Loucy (cell line): Measurements from ENCODE around the gene IRAG1.

ENCODE experiments used
- EZH2phosphoT487 ChIP-seq: fragments of 200-600 bp; IDR thresholded peaks from 2 replicates; pipeline ENCODE4 v1.6.1; 2018; ENCODE audit warnings: antibody characterized with exemption, mild to moderate bottlenecking, moderate library complexity, borderline replicate concordance
- TF ChIP-seq, protein P1 (sequence below): fragments of 200-600 bp; sonication (generic); conservative IDR thresholded peaks from 2 replicates; pipeline ENCODE4 v1.5.1; 2014; ENCODE audit warnings: mild to moderate bottlenecking, antibody characterized with exemption, low read length

DNA sequence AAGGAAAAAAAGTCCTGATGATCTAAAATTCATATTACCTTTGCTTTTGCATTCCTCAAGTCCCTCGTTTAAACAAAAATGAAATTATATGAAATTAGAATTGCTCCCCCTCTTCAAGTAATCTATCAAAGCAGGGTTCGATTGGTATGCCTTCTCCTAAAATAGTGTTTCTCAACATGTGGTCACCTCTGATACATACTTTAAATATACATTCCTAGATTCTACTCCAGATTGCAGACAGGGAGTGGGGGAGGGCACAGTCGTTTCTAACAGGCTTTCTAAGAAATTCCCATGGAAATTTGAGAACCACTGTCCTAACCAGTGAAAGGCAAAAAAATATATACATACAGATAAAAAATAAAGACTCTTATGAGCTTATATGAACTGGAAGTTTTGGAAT, 22.6 kb upstream of the IRAG1 start:
- TF ChIP-seq, protein P1, sequence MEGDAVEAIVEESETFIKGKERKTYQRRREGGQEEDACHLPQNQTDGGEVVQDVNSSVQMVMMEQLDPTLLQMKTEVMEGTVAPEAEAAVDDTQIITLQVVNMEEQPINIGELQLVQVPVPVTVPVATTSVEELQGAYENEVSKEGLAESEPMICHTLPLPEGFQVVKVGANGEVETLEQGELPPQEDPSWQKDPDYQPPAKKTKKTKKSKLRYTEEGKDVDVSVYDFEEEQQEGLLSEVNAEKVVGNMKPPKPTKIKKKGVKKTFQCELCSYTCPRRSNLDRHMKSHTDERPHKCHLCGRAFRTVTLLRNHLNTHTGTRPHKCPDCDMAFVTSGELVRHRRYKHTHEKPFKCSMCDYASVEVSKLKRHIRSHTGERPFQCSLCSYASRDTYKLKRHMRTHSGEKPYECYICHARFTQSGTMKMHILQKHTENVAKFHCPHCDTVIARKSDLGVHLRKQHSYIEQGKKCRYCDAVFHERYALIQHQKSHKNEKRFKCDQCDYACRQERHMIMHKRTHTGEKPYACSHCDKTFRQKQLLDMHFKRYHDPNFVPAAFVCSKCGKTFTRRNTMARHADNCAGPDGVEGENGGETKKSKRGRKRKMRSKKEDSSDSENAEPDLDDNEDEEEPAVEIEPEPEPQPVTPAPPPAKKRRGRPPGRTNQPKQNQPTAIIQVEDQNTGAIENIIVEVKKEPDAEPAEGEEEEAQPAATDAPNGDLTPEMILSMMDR = no peak
- TF ChIP-seq EZH2phosphoT487 = no peak
